ENCODE data around the gene TMPRSS11E.
"Not testable (repeated sequence)": the region's sequence is repeated elsewhere in the genome, so short reads cannot be mapped to it uniquely, and the experiment has no call there.

DNA sequence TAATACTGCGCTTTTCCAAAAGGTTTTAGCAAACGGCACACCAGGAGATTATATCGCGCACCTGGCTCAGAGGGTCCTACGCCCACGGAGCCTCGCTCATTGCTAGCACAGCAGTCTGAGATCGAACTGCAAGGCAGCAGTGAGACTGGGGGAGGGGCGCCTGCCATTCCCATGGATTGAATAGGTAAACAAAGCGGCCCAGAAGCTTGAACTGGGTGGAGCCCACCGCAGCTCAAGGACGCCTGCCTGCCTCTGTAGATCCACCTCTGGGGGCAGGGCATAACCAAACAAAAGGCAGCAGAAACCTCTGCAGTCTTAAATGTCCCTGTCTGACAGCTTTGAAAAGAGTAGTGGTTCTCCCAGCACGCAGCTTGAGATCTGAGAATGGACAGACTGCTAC lies 95.5 kb downstream of the TMPRSS11E start:
- TF ChIP-seq, protein P1, sequence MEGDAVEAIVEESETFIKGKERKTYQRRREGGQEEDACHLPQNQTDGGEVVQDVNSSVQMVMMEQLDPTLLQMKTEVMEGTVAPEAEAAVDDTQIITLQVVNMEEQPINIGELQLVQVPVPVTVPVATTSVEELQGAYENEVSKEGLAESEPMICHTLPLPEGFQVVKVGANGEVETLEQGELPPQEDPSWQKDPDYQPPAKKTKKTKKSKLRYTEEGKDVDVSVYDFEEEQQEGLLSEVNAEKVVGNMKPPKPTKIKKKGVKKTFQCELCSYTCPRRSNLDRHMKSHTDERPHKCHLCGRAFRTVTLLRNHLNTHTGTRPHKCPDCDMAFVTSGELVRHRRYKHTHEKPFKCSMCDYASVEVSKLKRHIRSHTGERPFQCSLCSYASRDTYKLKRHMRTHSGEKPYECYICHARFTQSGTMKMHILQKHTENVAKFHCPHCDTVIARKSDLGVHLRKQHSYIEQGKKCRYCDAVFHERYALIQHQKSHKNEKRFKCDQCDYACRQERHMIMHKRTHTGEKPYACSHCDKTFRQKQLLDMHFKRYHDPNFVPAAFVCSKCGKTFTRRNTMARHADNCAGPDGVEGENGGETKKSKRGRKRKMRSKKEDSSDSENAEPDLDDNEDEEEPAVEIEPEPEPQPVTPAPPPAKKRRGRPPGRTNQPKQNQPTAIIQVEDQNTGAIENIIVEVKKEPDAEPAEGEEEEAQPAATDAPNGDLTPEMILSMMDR (IDR thresholded peaks at IDR 0.05) = not testable (repeated sequence)
- not testable (repeated sequence) for TF ChIP-seq POLR2A (IDR thresholded peaks at IDR 0.05)
